CD14-positive monocyte (primary cell): ENCODE measurements around the gene PTPRQ. TPM values are rescaled to one million over a fixed set of nuclear protein-coding genes. Genes with fewer than 3 reads are reported as not detected.

ENCODE experiments used
- DNase-seq, 3 donors: peaks; one replicate each; pipeline ENCODE4 v3.0.0-alpha.2; 2011 to 2022
- H2AFZ ChIP-seq: 2 replicates; pipeline ENCODE4 v1.6.0; 2012; ENCODE audit warnings: mild to moderate bottlenecking, low read depth, low read length, inconsistent platforms; ENCODE audit not compliant: insufficient read depth, poor library complexity, severe bottlenecking
- H3K27ac ChIP-seq, 2 donors: 1 replicate in 1 of 2; 2 replicates in 1 of 2; pipeline ENCODE4 v1.5.1; 2012 to 2013; ENCODE audit warnings: low read length in 2 of 2, control low read depth in 1 of 2, inconsistent platforms in 1 of 2, low read depth in 1 of 2, mild to moderate bottlenecking in 1 of 2
- H3K27me3 ChIP-seq, 2 donors: one replicate each; pipeline versions ENCODE4 v1.6.0 to v1.6.1; 2011 to 2013; ENCODE audit warnings: low read length in 2 of 2; ENCODE audit not compliant: control insufficient read depth in 2 of 2, insufficient read depth in 2 of 2
- H3K36me3 ChIP-seq, 2 donors: replicated peaks in 1 of 2; 1 replicate in 1 of 2; 2 replicates in 1 of 2; pipeline versions ENCODE4 v1.5.1 to v1.6.1; 2012 to 2013; ENCODE audit warnings: low read length in 2 of 2, control low read depth in 1 of 2, inconsistent platforms in 1 of 2, mild to moderate bottlenecking in 1 of 2; ENCODE audit not compliant: insufficient read depth in 2 of 2, control insufficient read depth in 1 of 2
- H3K4me1 ChIP-seq, 2 donors: 1 replicate in 1 of 2; 2 replicates in 1 of 2; pipeline versions ENCODE4 v1.5.1 to v1.6.1; 2012 to 2013; ENCODE audit warnings: low read length in 2 of 2, control low read depth in 1 of 2, inconsistent platforms in 1 of 2, mild to moderate bottlenecking in 1 of 2, moderate library complexity in 1 of 2; ENCODE audit not compliant: insufficient read depth in 2 of 2, control insufficient read depth in 1 of 2
- H3K4me2 ChIP-seq: replicated peaks from 2 replicates; pipeline ENCODE3; 2012; ENCODE audit warnings: low read length, moderate library complexity, mild to moderate bottlenecking; ENCODE audit not compliant: poor library complexity, severe bottlenecking; ENCODE audit errors: extremely low read depth
- H3K4me3 ChIP-seq, 3 experiments: fragments of 200-600 bp in 1 of 3; sonication (generic) in 1 of 3; replicated peaks in 1 of 3; 1 replicate in 2 of 3; 2 replicates in 1 of 3; pipeline ENCODE4 v1.5.1; 2011 to 2013; ENCODE audit warnings: low read length in 3 of 3, mild to moderate bottlenecking in 3 of 3, control low read depth in 2 of 3, low read depth in 2 of 3, inconsistent platforms in 1 of 3, moderate library complexity in 1 of 3
- H3K79me2 ChIP-seq: 2 replicates; pipeline ENCODE4 v1.6.0; 2012; ENCODE audit warnings: mild to moderate bottlenecking, control low read depth, inconsistent platforms, low read length, moderate library complexity; ENCODE audit not compliant: insufficient read depth
- H3K9ac ChIP-seq: 2 replicates; pipeline ENCODE4 v1.6.0; 2017; ENCODE audit warnings: low read length, mild to moderate bottlenecking; ENCODE audit not compliant: insufficient read depth, poor library complexity, severe bottlenecking
- H3K9me3 ChIP-seq, 2 donors: replicated peaks in 1 of 2; 1 replicate in 1 of 2; 2 replicates in 1 of 2; pipeline versions ENCODE4 v1.5.1 to v1.6.1; 2012 to 2013; ENCODE audit warnings: low read length in 2 of 2, control low read depth in 1 of 2; ENCODE audit not compliant: control insufficient read depth in 1 of 2, insufficient read depth in 1 of 2
- H4K20me1 ChIP-seq: 2 replicates; pipeline ENCODE4 v1.6.0; 2012; ENCODE audit warnings: mild to moderate bottlenecking, low read length, control low read depth, moderate library complexity; ENCODE audit not compliant: insufficient read depth
- H3K27ac Mint-ChIP-seq, 7 donors: one replicate each; pipeline ENCODE4 v1.8.0; 2020; ENCODE audit warnings: mild to moderate bottlenecking in 7 of 7, mixed read lengths in 7 of 7, moderate library complexity in 6 of 7, inconsistent platforms in 2 of 7
- H3K27me3 Mint-ChIP-seq, 3 donors: one replicate each; pipeline ENCODE4 v1.8.0; 2021 to 2022; ENCODE audit warnings: low read depth in 3 of 3, mild to moderate bottlenecking in 3 of 3, mixed read lengths in 3 of 3, moderate library complexity in 3 of 3, inconsistent platforms in 1 of 3
- H3K36me3 Mint-ChIP-seq, 2 donors: one replicate each; pipeline ENCODE4 v1.8.0; 2020; ENCODE audit warnings: mixed read lengths in 2 of 2, inconsistent platforms in 1 of 2, mild to moderate bottlenecking in 1 of 2
- H3K4me1 Mint-ChIP-seq: one replicate; pipeline ENCODE4 v1.8.0; 2020; ENCODE audit warnings: mild to moderate bottlenecking, mixed read lengths
- H3K4me3 Mint-ChIP-seq, 2 donors: one replicate each; pipeline ENCODE4 v1.8.0; 2020; ENCODE audit warnings: mild to moderate bottlenecking in 2 of 2, mixed read lengths in 2 of 2, moderate library complexity in 1 of 2
- H3K9me3 Mint-ChIP-seq, 7 donors: one replicate each; pipeline ENCODE4 v1.8.0; 2020 to 2022; ENCODE audit warnings: mixed read lengths in 7 of 7, mild to moderate bottlenecking in 6 of 7, moderate library complexity in 6 of 7, inconsistent platforms in 2 of 7
- WGBS: methylation state at CpG from one replicate; pipeline ENCODE4 v1.1.5; 2013; ENCODE audit warnings: missing lambda C conversion rate; ENCODE audit not compliant: insufficient coverage; 5-methylcytosine and 5-hydroxymethylcytosine counted together
- intact Hi-C, 2 donors: fragments of 100-400 bp; cut with micrococcal nuclease; formaldehyde crosslinking; loops; one replicate each; pipeline versions ENCODE4 v1.15.0 to v1.15.1; 2023
- polyA plus RNA-seq, 3 donors: library from polyadenylated mRNA; depleted of rRNA in 1 of 3; unstranded in 2 of 3; stranded (reverse) in 1 of 3; fragments of 300-500 nt in 2 of 3; fragments of >200 nt in 1 of 3; fragmentation: Illumina TruSeq in 2 of 3; gene quantifications; 1 replicate in 2 of 3; 2 replicates in 1 of 3; pipeline ENCODE4 v1.2.3, GENCODE V29; 2012 to 2021
- TF ChIP-seq, protein P1 (sequence below): fragments of 200-600 bp; IDR thresholded peaks from one replicate; pipeline ENCODE4 v1.8.0; 2022; ENCODE audit warnings: antibody characterized with exemption, mild to moderate bottlenecking

PTPRQ gene
- polyA plus RNA-seq, 3 donors = not detected

DNA sequence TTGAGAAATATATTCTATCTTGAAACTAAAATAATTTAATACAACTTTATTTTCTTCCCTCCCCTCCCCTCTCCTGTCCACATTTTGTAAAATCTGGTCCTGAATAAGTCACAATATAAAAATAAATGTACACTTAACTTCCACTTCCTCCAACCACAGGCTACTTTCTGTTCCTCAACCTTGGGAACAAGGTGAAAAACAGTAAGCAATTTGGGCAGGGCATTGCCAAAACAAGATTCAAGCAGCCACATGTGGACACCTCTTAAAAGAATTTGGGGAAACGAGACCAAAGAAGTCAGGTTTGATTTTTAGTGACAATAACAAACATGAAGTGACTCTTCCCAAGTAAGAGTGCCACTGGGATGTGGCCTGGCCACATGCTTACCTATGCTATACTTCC is 115.7 kb downstream of the PTPRQ start:
- WGBS = no CpG with 5 or more reads among the region's 1 CpG
- no peaks in the 10 kb centered on the region for H3K36me3 Mint-ChIP-seq

DNA sequence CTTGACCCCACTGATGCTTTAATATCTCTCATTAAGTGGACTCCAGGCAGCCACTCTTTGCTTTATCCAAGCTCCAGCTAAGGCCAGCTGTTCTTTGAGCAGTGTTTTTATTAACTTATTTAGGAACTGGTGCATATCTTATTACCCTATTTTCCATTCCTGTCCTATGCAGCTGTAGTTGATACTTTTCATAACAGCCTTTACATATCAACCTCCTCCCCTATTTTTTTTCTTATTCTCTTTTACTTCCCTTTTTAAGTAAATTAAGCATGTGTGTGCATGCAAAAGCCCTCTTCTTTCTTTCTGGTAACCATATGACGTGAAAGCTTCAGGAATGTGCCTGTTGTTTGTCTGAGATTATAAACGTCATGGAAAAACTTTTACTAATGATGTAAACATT is 121.2 kb downstream of the PTPRQ start:
- Histone ChIP-seq H3K36me3 (no peaks in the 10 kb centered on the region), H3K4me3 (no peak overlapping the region), H3K27ac (no peak overlapping the region), H3K9ac (no peak overlapping the region), H3K9me3 (no peaks in the 10 kb centered on the region), H4K20me1 (no peaks in the 10 kb centered on the region), H2AFZ (no peak overlapping the region), H3K79me2 (no peaks in the 10 kb centered on the region), H3K4me1 (no peaks in the 10 kb centered on the region), H3K27me3 (no peaks in the 10 kb centered on the region), H3K4me2 (no peak overlapping the region)
- H3K9me3 Mint-ChIP-seq = peaks cover 0 to 6% (median 3%) of the 10 kb centered on the region in 7 donors
- no peak overlapping the region for H3K27ac Mint-ChIP-seq
- intact Hi-C loops = no loop called here
- TF ChIP-seq, protein P1, sequence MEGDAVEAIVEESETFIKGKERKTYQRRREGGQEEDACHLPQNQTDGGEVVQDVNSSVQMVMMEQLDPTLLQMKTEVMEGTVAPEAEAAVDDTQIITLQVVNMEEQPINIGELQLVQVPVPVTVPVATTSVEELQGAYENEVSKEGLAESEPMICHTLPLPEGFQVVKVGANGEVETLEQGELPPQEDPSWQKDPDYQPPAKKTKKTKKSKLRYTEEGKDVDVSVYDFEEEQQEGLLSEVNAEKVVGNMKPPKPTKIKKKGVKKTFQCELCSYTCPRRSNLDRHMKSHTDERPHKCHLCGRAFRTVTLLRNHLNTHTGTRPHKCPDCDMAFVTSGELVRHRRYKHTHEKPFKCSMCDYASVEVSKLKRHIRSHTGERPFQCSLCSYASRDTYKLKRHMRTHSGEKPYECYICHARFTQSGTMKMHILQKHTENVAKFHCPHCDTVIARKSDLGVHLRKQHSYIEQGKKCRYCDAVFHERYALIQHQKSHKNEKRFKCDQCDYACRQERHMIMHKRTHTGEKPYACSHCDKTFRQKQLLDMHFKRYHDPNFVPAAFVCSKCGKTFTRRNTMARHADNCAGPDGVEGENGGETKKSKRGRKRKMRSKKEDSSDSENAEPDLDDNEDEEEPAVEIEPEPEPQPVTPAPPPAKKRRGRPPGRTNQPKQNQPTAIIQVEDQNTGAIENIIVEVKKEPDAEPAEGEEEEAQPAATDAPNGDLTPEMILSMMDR = no peak
- DNase-seq = no peak
- peaks cover 14% of the 10 kb centered on the region for H3K4me1 Mint-ChIP-seq
- peaks cover 0 to 4% (median 0%) of the 10 kb centered on the region in 3 donors for H3K27me3 Mint-ChIP-seq
- H3K36me3 Mint-ChIP-seq = no peaks in the 10 kb centered on the region
- no peak overlapping the region for H3K4me3 Mint-ChIP-seq
- no CpG with 5 or more reads among the region's 2 CpGs for WGBS

More for the DNA sequence above, 115.7 kb downstream of the PTPRQ start:
- Histone ChIP-seq H3K9ac (no peak overlapping the region), H3K9me3 (no peaks in the 10 kb centered on the region), H3K4me3 (no peak overlapping the region), H3K27me3 (no peaks in the 10 kb centered on the region), H3K36me3 (no peaks in the 10 kb centered on the region), H3K4me2 (no peak overlapping the region), H2AFZ (no peak overlapping the region), H3K79me2 (no peaks in the 10 kb centered on the region), H3K27ac (no peak overlapping the region), H3K4me1 (peaks cover 0 to 6% of the 10 kb centered on the region in 2 donors), H4K20me1 (no peaks in the 10 kb centered on the region)
- Mint-ChIP-seq H3K27ac (no peak overlapping the region), H3K4me3 (no peak overlapping the region), H3K4me1 (peaks cover 18% of the 10 kb centered on the region), H3K9me3 (peaks cover 0 to 10% (median 0%) of the 10 kb centered on the region in 7 donors), H3K27me3 (peaks cover 0 to 4% (median 4%) of the 10 kb centered on the region in 3 donors)
- TF ChIP-seq, protein P1 = no peak
- no peak for DNase-seq
- intact Hi-C loops = no loop called here
